GM18505 (cell line): ENCODE measurements around the gene MAP4K4.
A peak's percentile ranks its signal among the peaks of the same experiment; 100 is the strongest.
"Not testable (repeated sequence)": the region's sequence is repeated elsewhere in the genome, so short reads cannot be mapped to it uniquely, and the experiment has no call there.

Experiments
- ATAC-seq: cut with Tn5 transposase; IDR thresholded peaks from one replicate; pipeline ENCODE4 v1.9.1; 2021; ENCODE audit not compliant: unreplicated experiment
- POLR2A ChIP-seq: IDR thresholded peaks from 4 replicates; pipeline ENCODE4 v1.6.1; 2011; ENCODE audit warnings: borderline replicate concordance; ENCODE audit not compliant: insufficient read depth, insufficient read length; ENCODE audit errors: extremely low read depth

The MAP4K4 gene

GRCh38 chr2:101745711-101746694, 48.5 kb downstream of the MAP4K4 start:
- TF ChIP-seq POLR2A = no peak
- no peak for ATAC-seq

GRCh38 chr2:101748000-101748399, 50.5 kb downstream of the MAP4K4 start:
- TF ChIP-seq POLR2A = no peak
- no peak for ATAC-seq

GRCh38 chr2:101748462-101748861, 51.0 kb downstream of the MAP4K4 start:
- ATAC-seq = not testable (repeated sequence)

GRCh38 chr2:101750688-101751087, 53.2 kb downstream of the MAP4K4 start:
- TF ChIP-seq POLR2A = no peak
- ATAC-seq = no peak

GRCh38 chr2:101751276-101751815, 53.8 kb downstream of the MAP4K4 start:
- ATAC-seq = no peak
- no peak for TF ChIP-seq POLR2A

- no peak for TF ChIP-seq POLR2A
- ATAC-seq = peak; percentile 86
Measured at GRCh38 chr2:101751875-101752619, 54.5 kb downstream of the MAP4K4 start.

- no peak for ATAC-seq
- no peak for TF ChIP-seq POLR2A
Measured at GRCh38 chr2:101752716-101753616, 55.5 kb downstream of the MAP4K4 start.

- no peak for TF ChIP-seq POLR2A
- no peak for ATAC-seq
Measured at GRCh38 chr2:101753720-101754490, 56.4 kb downstream of the MAP4K4 start.

GRCh38 chr2:101754618-101755017, 57.1 kb downstream of the MAP4K4 start:
- no peak for ATAC-seq
- no peak for TF ChIP-seq POLR2A

GRCh38 chr2:101756266-101756665, 58.8 kb downstream of the MAP4K4 start:
- no peak for ATAC-seq
- TF ChIP-seq POLR2A = no peak

- TF ChIP-seq POLR2A = no peak
- ATAC-seq = no peak
Measured at GRCh38 chr2:101758001-101758400, 60.5 kb downstream of the MAP4K4 start.

GRCh38 chr2:101759162-101759561, 61.7 kb downstream of the MAP4K4 start:
- no peak for ATAC-seq

More at GRCh38 chr2:101759162-101759561, 61.7 kb downstream of the MAP4K4 start:
- TF ChIP-seq POLR2A = no peak
